ENCODE data around the gene LDHAL6A. TPM values are rescaled to one million over a fixed set of nuclear protein-coding genes. Genes with fewer than 3 reads are reported as not detected.
"Not testable (repeated sequence)": the region's sequence is repeated elsewhere in the genome, so short reads cannot be mapped to it uniquely, and the experiment has no call there.

LDHAL6A gene
- polyA plus RNA-seq (ENCODE audit: insufficient read length in 12 of 12), result under 1 TPM in 10 of 12 donors, not detected in 2; 0.06 to 0.94 (median 0.38) TPM
- long read RNA-seq, donor 1, result 0 reads
- long read RNA-seq, donor 2, result 0 reads
- long read RNA-seq, donor 3, partial matches to known transcripts, result 54 of 75 reads
- long read RNA-seq, donor 3, other reads (novel, unspliced or antisense), result 21 of 75 reads
- long read RNA-seq, donor 4, partial matches to known transcripts, result 35 of 51 reads
- long read RNA-seq, donor 4, other reads (novel, unspliced or antisense), result 16 of 51 reads
- long read RNA-seq, donor 5, result 0 reads
- long read RNA-seq, donor 6, result 0 reads
- long read RNA-seq, donor 7, partial matches to known transcripts, result 58 of 58 reads
- long read RNA-seq, donor 7, other reads (novel, unspliced or antisense), result 0 of 58 reads
- long read RNA-seq, donor 8, partial matches to known transcripts, result 59 of 130 reads
- long read RNA-seq, donor 8, other reads (novel, unspliced or antisense), result 71 of 130 reads
- long read RNA-seq, donor 9, partial matches to known transcripts, result 155 of 155 reads
- long read RNA-seq, donor 9, other reads (novel, unspliced or antisense), result 0 of 155 reads
- long read RNA-seq, donor 10, partial matches to known transcripts, result 39 of 89 reads
- long read RNA-seq, donor 10, other reads (novel, unspliced or antisense), result 50 of 89 reads
- long read RNA-seq, donor 11, result 0 reads

- no peak for DNase-seq
Observed at GRCh38 chr11:18455686-18456372, at the start of gene LDHAL6A. Gene LDHAL6A, plus strand, starts transcription at chr11:18455856. Its CDS starts 825 bp downstream, at chr11:18456681.

- DNase-seq, result not testable (repeated sequence)
Observed at GRCh38 chr11:18407400-18407799, 48.3 kb upstream of the LDHAL6A start.

DNA sequence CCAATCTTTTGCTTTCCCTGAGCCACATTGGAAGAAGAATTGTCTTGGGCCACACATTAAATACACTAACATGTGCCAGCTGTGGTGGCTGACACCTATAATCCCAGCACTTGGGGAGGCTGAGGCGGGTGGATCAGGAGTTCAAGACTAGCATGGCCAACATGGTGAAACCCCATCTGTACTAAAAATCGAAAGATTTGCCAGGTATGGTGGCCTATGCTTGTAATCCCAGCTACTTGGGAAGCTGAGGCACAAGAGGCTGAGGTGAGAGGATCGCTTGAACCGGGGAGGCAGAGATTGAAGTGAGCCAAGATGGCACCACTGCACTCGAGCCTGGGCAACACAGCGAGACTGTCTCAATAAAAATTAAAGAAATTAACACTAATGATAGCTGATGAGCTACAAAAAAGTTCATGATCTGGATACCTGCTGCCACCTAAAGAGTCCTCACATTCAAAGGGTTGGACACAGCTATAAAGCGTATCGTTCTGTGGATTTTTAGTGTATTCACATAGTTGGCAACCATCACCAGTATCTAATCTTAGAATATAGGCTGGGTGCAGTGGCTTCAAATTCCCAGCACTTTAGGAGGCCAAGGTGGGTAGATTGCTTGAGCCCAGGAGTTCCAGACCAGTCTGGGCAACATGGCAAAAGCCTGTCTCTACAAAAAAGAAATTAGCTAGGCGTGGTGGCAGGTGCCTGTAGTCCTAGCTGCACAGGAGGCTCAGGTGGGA, 46.9 kb upstream of the LDHAL6A start:
- no peak for DNase-seq

DNA sequence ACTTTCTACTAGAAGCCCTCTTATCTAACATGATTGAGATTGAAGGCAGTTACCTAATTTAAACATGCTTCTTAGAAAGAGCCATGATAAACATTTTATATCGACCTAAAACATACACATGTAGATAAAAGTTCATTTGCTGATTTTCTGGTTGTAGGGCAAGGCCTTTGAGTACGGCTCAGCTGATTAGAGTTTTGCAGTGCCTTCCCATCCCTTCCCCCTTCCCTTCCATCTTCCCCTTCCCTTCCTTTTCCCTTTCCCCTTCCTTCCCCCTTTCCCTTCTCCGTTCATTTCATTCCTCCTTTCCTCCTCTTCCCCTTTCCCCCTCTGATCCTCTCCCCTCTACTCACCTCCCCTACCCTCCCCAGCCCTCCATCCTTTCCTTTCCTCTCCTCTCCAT, 39.2 kb upstream of the LDHAL6A start:
- no peak for DNase-seq

GRCh38 chr11:18419040-18419439, 36.6 kb upstream of the LDHAL6A start:
- no peak for DNase-seq

DNA sequence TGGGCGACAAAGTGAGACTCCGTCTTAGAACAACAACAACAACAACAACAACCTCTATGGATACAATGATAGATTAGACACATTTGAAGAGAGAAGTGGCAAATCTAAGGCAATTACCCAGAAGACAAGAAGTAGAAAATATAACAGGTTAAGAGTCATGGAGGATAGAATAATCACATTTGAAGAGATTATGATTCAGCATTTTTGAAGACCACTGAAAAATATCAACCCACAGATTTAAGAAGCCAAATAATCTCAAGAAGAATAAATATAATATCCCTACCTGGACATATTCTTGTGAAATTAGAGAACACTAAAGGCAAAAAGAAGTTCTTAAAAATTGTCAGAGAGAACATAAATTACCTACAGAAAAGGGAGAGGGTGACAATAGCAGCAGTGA, 35.6 kb upstream of the LDHAL6A start:
- DNase-seq, result no peak

DNA sequence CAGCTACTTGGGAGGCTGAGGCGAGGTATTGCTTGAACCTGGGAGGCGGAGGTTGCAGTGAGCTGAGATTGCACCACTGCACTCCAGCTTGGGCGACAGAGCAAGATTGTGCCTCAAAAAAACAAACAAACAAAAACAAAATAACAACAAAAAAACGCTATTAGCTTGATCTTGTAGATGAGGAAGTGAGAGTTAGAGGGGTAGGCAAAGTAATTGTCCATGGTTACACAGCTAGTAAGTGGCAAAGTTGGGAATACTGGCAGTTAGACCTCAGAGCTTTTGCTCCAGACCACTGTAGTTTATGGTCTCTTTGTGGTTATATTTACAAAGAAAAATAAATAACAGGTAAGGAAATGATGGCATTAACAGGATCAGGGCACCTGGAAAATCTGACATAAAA, 28.4 kb upstream of the LDHAL6A start:
- DNase-seq, result no peak

- no peak for DNase-seq
Observed at GRCh38 chr11:18429332-18429731, 26.3 kb upstream of the LDHAL6A start.

DNA sequence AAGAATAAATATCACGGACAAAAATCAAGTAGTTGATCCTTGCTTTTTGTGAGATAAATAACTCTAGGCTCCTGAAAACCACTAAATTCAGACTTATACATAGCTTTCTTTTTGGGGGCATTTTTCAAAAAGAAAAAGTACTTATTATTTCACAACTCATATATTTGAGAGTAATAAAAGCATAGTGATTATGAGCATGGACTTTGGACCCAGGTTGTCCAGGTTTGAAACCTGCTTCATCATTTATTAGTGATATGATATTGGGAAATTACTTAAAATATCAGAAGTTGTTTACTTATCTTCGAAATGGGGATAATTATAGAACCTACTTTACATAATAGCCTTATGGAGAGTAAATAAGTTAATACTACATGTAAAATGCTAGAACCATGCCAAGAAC, 17.0 kb upstream of the LDHAL6A start:
- no peak for DNase-seq

- no peak for DNase-seq
Observed at GRCh38 chr11:18449251-18449650, 6.4 kb upstream of the LDHAL6A start.

GRCh38 chr11:18452927-18453326, 2.7 kb upstream of the LDHAL6A start:
- DNase-seq, result no peak

GRCh38 chr11:18457450-18457849, 1.8 kb downstream of the LDHAL6A start:
- no peak for DNase-seq

DNA sequence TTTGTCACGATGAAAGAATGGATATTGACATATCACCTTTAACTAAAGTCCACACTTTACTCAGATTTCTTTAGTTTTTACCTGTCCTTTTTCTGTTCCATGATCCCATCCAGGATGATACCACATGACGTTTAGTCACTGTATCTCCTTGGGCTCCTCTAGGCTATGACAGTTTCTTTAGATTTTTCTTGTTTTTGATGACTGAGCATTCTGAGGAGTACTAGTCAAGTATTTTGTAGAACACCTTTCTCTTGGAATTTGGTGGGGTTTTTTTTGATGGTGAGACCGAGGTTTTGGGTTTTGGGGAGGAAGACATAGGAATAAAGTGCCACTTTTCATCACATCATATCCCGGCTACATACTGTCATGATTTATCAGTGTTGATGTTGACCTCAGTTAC, 4.0 kb downstream of the LDHAL6A start:
- DNase-seq, result no peak

DNA sequence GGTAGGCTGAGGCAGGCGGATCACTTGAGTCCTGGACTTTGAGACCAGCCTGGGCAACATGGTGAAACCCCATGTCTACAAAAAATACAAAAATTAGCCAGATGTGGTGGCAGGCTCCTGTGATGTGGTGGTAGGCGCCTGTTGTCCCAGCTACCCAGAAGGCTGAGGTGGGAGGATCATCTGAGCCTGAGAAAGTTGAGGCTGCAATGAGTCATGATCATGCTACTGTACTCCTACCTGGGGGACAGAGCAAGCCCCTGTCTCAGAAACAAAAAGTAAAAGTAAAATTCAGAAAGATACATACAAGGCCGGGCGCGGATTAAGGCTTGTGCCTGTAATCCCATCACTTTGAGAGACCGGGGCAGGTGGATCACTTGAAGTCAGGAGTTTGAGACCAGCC, 6.3 kb downstream of the LDHAL6A start:
- DNase-seq, result no peak

DNA sequence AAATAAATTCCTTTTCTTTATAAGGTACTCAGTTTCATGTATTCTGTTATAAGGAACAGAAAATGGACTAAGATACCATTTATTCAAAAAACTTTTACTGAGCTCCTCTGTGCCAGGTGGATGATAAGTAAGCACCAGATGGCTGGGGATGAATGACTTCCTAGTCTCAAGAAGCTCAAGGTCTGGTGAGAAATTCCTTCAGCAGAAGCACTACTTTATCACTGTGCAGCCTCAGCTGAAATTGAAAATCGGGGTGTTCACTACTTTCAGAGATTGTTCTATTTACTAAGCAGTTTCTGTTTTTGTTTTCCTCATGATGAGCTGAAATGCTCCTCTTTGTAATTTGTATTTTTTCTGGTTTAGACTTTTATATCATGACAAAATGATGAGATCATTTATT, 7.8 kb downstream of the LDHAL6A start:
- DNase-seq, result no peak

- no peak for DNase-seq
Observed at GRCh38 chr11:18466402-18466801, 10.7 kb downstream of the LDHAL6A start.

DNA sequence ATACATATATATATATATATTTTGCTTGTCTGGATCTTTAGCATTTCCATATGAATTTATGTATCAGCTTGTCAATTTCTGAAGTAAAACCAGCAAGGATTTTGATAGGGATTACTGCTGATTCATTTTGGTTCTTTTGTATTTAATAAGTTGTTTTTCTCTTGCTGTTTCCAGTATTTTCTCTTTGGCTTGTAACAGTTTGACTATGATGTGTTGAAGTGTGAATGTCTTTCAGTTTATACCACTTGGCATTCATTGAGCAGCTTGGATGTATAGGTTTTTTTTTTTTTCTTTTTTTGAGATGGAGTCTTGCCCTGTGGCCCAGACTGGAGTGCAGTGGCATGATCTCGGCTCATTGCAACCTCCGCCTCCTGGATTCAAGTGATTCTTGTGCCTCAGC, 12.4 kb downstream of the LDHAL6A start:
- DNase-seq, result no peak

DNA sequence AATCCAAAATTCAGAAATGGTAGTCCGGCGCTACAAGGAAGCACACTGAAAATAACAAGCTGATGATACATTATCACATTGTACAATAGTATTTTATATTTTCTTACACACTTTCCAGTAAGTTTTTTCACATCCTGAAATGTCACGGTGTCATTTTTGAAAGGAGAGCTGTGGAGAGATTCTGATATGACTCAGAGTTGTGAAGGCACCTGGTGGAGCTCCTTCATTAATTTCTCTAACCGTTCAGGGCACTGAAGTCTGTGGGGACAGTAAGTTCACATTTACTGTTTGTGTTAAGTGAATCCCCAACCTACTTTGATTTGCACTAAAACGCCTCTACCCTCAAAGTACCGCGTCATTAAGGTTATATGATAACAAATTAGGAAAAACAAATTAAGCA, 13.3 kb downstream of the LDHAL6A start:
- no peak for DNase-seq

GRCh38 chr11:18471995-18472394, 16.3 kb downstream of the LDHAL6A start:
- no peak for DNase-seq

GRCh38 chr11:18472587-18472986, 16.9 kb downstream of the LDHAL6A start:
- no peak for DNase-seq

DNA sequence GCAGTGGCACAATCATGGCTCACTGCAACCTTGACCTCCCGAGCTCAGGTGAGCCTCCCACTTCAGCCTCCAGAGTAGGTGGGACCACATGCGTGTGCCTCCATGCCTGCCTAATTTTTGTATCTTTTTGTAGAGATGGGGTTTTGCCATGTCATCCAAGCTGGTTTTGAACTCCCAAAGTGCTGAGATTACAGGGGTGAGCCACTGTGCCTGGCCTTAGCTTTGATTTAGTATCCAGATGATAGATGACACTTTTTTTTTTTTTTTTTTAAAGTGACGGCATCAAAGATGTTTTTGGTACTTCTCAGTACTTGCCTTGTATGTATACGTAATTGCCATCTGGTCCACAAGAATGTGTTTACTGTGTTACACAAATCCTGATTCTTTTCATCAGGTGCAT, 23.4 kb downstream of the LDHAL6A start:
- no peak for DNase-seq

GRCh38 chr11:18485913-18486528, 30.4 kb downstream of the LDHAL6A start:
- no peak for DNase-seq
